ENCODE measurements around the gene CBL. TPM values are rescaled to one million over a fixed set of nuclear protein-coding genes. Genes with fewer than 3 reads are reported as not detected.

The CBL gene
- total RNA-seq, 2 experiments from 2014 or later = 29.3 to 33.2 TPM

- Mint-ChIP-seq H3K4me1 (peaks cover 60% of the 10 kb centered on the region), H3K27ac (no peak overlapping the region), H3K27me3 (no peaks in the 10 kb centered on the region), H3K36me3 (ENCODE audit: low read depth) (peaks cover 45% of the 10 kb centered on the region), H3K9me3 (ENCODE audit: low read depth) (no peaks in the 10 kb centered on the region), H3K4me3 (no peak overlapping the region)
- ATAC-seq = no peak
- DNase-seq = no peak
- intact Hi-C loops (cut with DNase I, micrococcal nuclease) = loop anchor here in 1 of 2 experiments (2.0 kb wide), 1 partner anchor 25 kb away; no protein-coding TSS in a partner anchor
- CTCF ChIA-PET = interaction anchor here (0.7 kb wide), 1 partner anchor 131 kb away, joined by 3 read pairs; the partner anchor contains the start of gene C2CD2L
- POLR2A ChIA-PET = no interaction called here
Measured at GRCh38 chr11:119237515-119237914, 31.4 kb downstream of the CBL start.

- ATAC-seq = peak; percentile 20
- H3K27me3 Mint-ChIP-seq = no peaks in the 10 kb centered on the region
- CTCF ChIA-PET = interaction anchor here (0.6 to 1.7 kb wide), 4 partner anchors 14 to 493 kb away, joined by 3 to 8 read pairs (median 4); no protein-coding TSS in a partner anchor
- DNase-seq = no peak
- POLR2A ChIA-PET = no interaction called here
- H3K27ac Mint-ChIP-seq = peak overlapping the region; percentile 61
- H3K36me3 Mint-ChIP-seq (ENCODE audit: low read depth) = peaks cover 13% of the 10 kb centered on the region
- H3K4me1 Mint-ChIP-seq = peaks cover 45% of the 10 kb centered on the region
- H3K4me3 Mint-ChIP-seq = no peak overlapping the region
- intact Hi-C loops (cut with DNase I, micrococcal nuclease) = no loop called here
- no peaks in the 10 kb centered on the region for H3K9me3 Mint-ChIP-seq (ENCODE audit: low read depth)
Measured at GRCh38 chr11:119248750-119249670, 42.9 kb downstream of the CBL start.

GRCh38 chr11:119249671-119250010, 43.5 kb downstream of the CBL start:
- Mint-ChIP-seq H3K4me3 (no peak overlapping the region), H3K27ac (peak overlapping the region; percentile 61), H3K4me1 (peaks cover 48% of the 10 kb centered on the region), H3K36me3 (ENCODE audit: low read depth) (peaks cover 11% of the 10 kb centered on the region), H3K9me3 (ENCODE audit: low read depth) (no peaks in the 10 kb centered on the region), H3K27me3 (no peaks in the 10 kb centered on the region)
- intact Hi-C loops (cut with DNase I, micrococcal nuclease) = no loop called here
- POLR2A ChIA-PET = interaction anchor here (0.8 kb wide), 1 partner anchor 336 kb away, joined by 3 read pairs; no protein-coding TSS in a partner anchor
- CTCF ChIA-PET = interaction anchor here (0.5 to 1.7 kb wide), 4 partner anchors 14 to 492 kb away, joined by 3 to 8 read pairs (median 4); no protein-coding TSS in a partner anchor
- ATAC-seq (peak; percentile 27), DNase-seq (no peak)

GRCh38 chr11:119251114-119251513, 45.0 kb downstream of the CBL start:
- Mint-ChIP-seq H3K4me3 (no peak overlapping the region), H3K36me3 (ENCODE audit: low read depth) (peaks cover 16% of the 10 kb centered on the region), H3K9me3 (ENCODE audit: low read depth) (no peaks in the 10 kb centered on the region), H3K27me3 (no peaks in the 10 kb centered on the region), H3K4me1 (peaks cover 54% of the 10 kb centered on the region), H3K27ac (no peak overlapping the region)
- POLR2A ChIA-PET = no interaction called here
- DNase-seq (no peak), ATAC-seq (no peak)
- CTCF ChIA-PET = interaction anchor here (0.6 to 1.7 kb wide), 2 partner anchors 16 to 477 kb away, joined by 3 to 4 read pairs; no protein-coding TSS in a partner anchor
- intact Hi-C loops (cut with DNase I, micrococcal nuclease) = no loop called here

GRCh38 chr11:119254239-119254638, 48.1 kb downstream of the CBL start:
- DNase-seq = peak; percentile 88
- ChIA-PET POLR2A (interaction anchor here (0.6 kb wide), 1 partner anchor 22 kb away, joined by 6 read pairs; no protein-coding TSS in a partner anchor), CTCF (interaction anchor here (0.6 to 1.5 kb wide), 3 partner anchors 9 to 594 kb away, joined by 3 to 9 read pairs (median 3); no protein-coding TSS in a partner anchor)
- intact Hi-C loops (cut with DNase I, micrococcal nuclease) = no loop called here
- Mint-ChIP-seq H3K27me3 (no peaks in the 10 kb centered on the region), H3K27ac (no peak overlapping the region), H3K9me3 (ENCODE audit: low read depth) (no peaks in the 10 kb centered on the region), H3K4me1 (peaks cover 65% of the 10 kb centered on the region), H3K36me3 (ENCODE audit: low read depth) (peaks cover 24% of the 10 kb centered on the region), H3K4me3 (no peak overlapping the region)
- peak; percentile 92 for ATAC-seq

GRCh38 chr11:119258180-119258579, 52.0 kb downstream of the CBL start:
- POLR2A ChIA-PET = no interaction called here
- Mint-ChIP-seq H3K36me3 (ENCODE audit: low read depth) (peaks cover 23% of the 10 kb centered on the region), H3K4me3 (no peak overlapping the region), H3K9me3 (ENCODE audit: low read depth) (no peaks in the 10 kb centered on the region), H3K27me3 (no peaks in the 10 kb centered on the region), H3K27ac (peak overlapping the region; percentile 77), H3K4me1 (peaks cover 56% of the 10 kb centered on the region)
- intact Hi-C loops (cut with DNase I, micrococcal nuclease) = no loop called here
- ATAC-seq = no peak
- CTCF ChIA-PET = no interaction called here
- peak; percentile 28 for DNase-seq

- H3K27me3 Mint-ChIP-seq = no peaks in the 10 kb centered on the region
- no peaks in the 10 kb centered on the region for H3K9me3 Mint-ChIP-seq (ENCODE audit: low read depth)
- POLR2A ChIA-PET = no interaction called here
- peaks cover 18% of the 10 kb centered on the region for H3K36me3 Mint-ChIP-seq (ENCODE audit: low read depth)
- ATAC-seq (no peak), DNase-seq (no peak)
- H3K4me3 Mint-ChIP-seq = no peak overlapping the region
- intact Hi-C loops (cut with DNase I, micrococcal nuclease) = no loop called here
- peaks cover 51% of the 10 kb centered on the region for H3K4me1 Mint-ChIP-seq
- CTCF ChIA-PET = interaction anchor here (1.0 to 1.8 kb wide), 4 partner anchors 16 to 261 kb away, joined by 3 to 6 read pairs (median 3); partner anchors contain the start of gene CENATAC
- peak overlapping the region; percentile 29 for H3K27ac Mint-ChIP-seq
Measured at GRCh38 chr11:119258983-119259382, 52.8 kb downstream of the CBL start.

GRCh38 chr11:119262668-119263351, 56.7 kb downstream of the CBL start:
- no peak for DNase-seq
- ChIA-PET CTCF (interaction anchor here (1.2 to 2.1 kb wide), 10 partner anchors 9 to 63 kb away, joined by 3 to 9 read pairs (median 4); partner anchors contain the start of gene CBL), POLR2A (no interaction called here)
- no peak overlapping the region for H3K4me3 Mint-ChIP-seq
- no peaks in the 10 kb centered on the region for H3K9me3 Mint-ChIP-seq (ENCODE audit: low read depth)
- no peak overlapping the region for H3K27ac Mint-ChIP-seq
- H3K4me1 Mint-ChIP-seq = peaks cover 66% of the 10 kb centered on the region
- H3K27me3 Mint-ChIP-seq = no peaks in the 10 kb centered on the region
- intact Hi-C loops (cut with DNase I, micrococcal nuclease) = loop anchor here (1.0 to 2.0 kb wide), 4 partner anchors 26 to 57 kb away; partner anchors contain the start of gene CBL (in 1 of the 2)
- peaks cover 9% of the 10 kb centered on the region for H3K36me3 Mint-ChIP-seq (ENCODE audit: low read depth)
- ATAC-seq = peak; percentile 80

GRCh38 chr11:119263352-119263940, 57.3 kb downstream of the CBL start:
- Mint-ChIP-seq H3K27me3 (no peaks in the 10 kb centered on the region), H3K9me3 (ENCODE audit: low read depth) (no peaks in the 10 kb centered on the region), H3K4me1 (peaks cover 65% of the 10 kb centered on the region), H3K36me3 (ENCODE audit: low read depth) (peaks cover 8% of the 10 kb centered on the region), H3K4me3 (no peak overlapping the region), H3K27ac (no peak overlapping the region)
- POLR2A ChIA-PET = no interaction called here
- ATAC-seq (peak; percentile 15), DNase-seq (no peak)
- intact Hi-C loops (cut with DNase I, micrococcal nuclease) = loop anchor here (1.0 to 2.0 kb wide), 2 partner anchors 27 kb away; no protein-coding TSS in a partner anchor
- CTCF ChIA-PET = interaction anchor here (1.2 to 2.1 kb wide), 12 partner anchors 10 to 63 kb away, joined by 3 to 9 read pairs (median 5); partner anchors contain the start of gene CBL

GRCh38 chr11:119266063-119266462, 59.9 kb downstream of the CBL start:
- peaks cover 2% of the 10 kb centered on the region for H3K36me3 Mint-ChIP-seq (ENCODE audit: low read depth)
- H3K27ac Mint-ChIP-seq = peak overlapping the region; percentile 87
- peak overlapping the region; percentile 32 for H3K4me3 Mint-ChIP-seq
- ATAC-seq = peak; percentile 21
- no peaks in the 10 kb centered on the region for H3K27me3 Mint-ChIP-seq
- no peak for DNase-seq
- H3K9me3 Mint-ChIP-seq (ENCODE audit: low read depth) = no peaks in the 10 kb centered on the region
- H3K4me1 Mint-ChIP-seq = peaks cover 53% of the 10 kb centered on the region
- intact Hi-C loops (cut with DNase I, micrococcal nuclease) = loop anchor here in 1 of 2 experiments (5.0 kb wide), 1 partner anchor 59 kb away; the partner anchor contains the start of gene CBL
- POLR2A ChIA-PET = no interaction called here
- CTCF ChIA-PET = interaction anchor here (0.5 to 2.2 kb wide), 8 partner anchors 9 to 71 kb away, joined by 3 to 8 read pairs (median 4); partner anchors contain the start of gene CBL
